HEK293 (cell line): Measurements from ENCODE around the gene JPH3.

Experiments
- ATF2 ChIP-seq: fragments of 450-650 bp; formaldehyde crosslinking; IDR thresholded peaks from 2 replicates; pipeline ENCODE4 v1.5.1; 2016; ENCODE audit warnings: missing biosample characterization, missing genetic modification characterization, low read depth
- BCL6B ChIP-seq: fragments of 450-650 bp; formaldehyde crosslinking; IDR thresholded peaks from 2 replicates; pipeline ENCODE4 v1.5.1; 2017; ENCODE audit warnings: missing biosample characterization, missing genetic modification characterization
- GLI2 ChIP-seq: fragments of 450-650 bp; formaldehyde crosslinking; IDR thresholded peaks from 2 replicates; pipeline ENCODE4; 2017; ENCODE audit warnings: missing biosample characterization, missing genetic modification characterization, low read depth, borderline replicate concordance
- INSM2 ChIP-seq: fragments of 450-650 bp; formaldehyde crosslinking; IDR thresholded peaks from 2 replicates; pipeline ENCODE4 v1.5.1; 2016; ENCODE audit warnings: missing biosample characterization, missing genetic modification characterization
- KLF16 ChIP-seq: fragments of 450-650 bp; formaldehyde crosslinking; IDR thresholded peaks from 2 replicates; pipeline ENCODE4 v1.5.1; 2017; ENCODE audit warnings: missing biosample characterization, missing genetic modification characterization
- OSR2 ChIP-seq: fragments of 450-650 bp; formaldehyde crosslinking; IDR thresholded peaks from 2 replicates; pipeline ENCODE4 v1.5.1; 2016; ENCODE audit warnings: missing biosample characterization, missing genetic modification characterization
- PRDM6 ChIP-seq: fragments of 450-650 bp; formaldehyde crosslinking; IDR thresholded peaks from 2 replicates; pipeline ENCODE4 v1.5.1; 2017; ENCODE audit warnings: missing biosample characterization, missing genetic modification characterization
- ZBTB20 ChIP-seq: fragments of 450-650 bp; formaldehyde crosslinking; IDR thresholded peaks from 2 replicates; pipeline ENCODE4 v1.5.1; 2016; ENCODE audit warnings: missing biosample characterization, missing genetic modification characterization
- ZBTB26 ChIP-seq: fragments of 450-650 bp; formaldehyde crosslinking; optimal IDR thresholded peaks from 2 replicates; pipeline ENCODE3; 2016; ENCODE audit warnings: missing biosample characterization, mild to moderate bottlenecking, missing genetic modification characterization
- ZFP41 ChIP-seq: fragments of 450-650 bp; formaldehyde crosslinking; IDR thresholded peaks from 2 replicates; pipeline ENCODE4 v1.5.1; 2016; ENCODE audit warnings: missing biosample characterization, missing genetic modification characterization, borderline replicate concordance
- ZNF169 ChIP-seq: fragments of 450-650 bp; formaldehyde crosslinking; IDR thresholded peaks from 2 replicates; pipeline ENCODE4 v1.5.1; 2016; ENCODE audit warnings: missing biosample characterization, missing genetic modification characterization
- ZNF311 ChIP-seq: fragments of 450-650 bp; formaldehyde crosslinking; IDR thresholded peaks from 2 replicates; pipeline ENCODE4 v1.5.1; 2017; ENCODE audit warnings: missing biosample characterization, missing genetic modification characterization, borderline replicate concordance
- ZNF324 ChIP-seq: fragments of 450-650 bp; formaldehyde crosslinking; IDR thresholded peaks from 2 replicates; pipeline ENCODE4 v1.5.1; 2016; ENCODE audit warnings: missing biosample characterization, missing genetic modification characterization
- ZNF350 ChIP-seq: fragments of 450-650 bp; formaldehyde crosslinking; IDR thresholded peaks from 2 replicates; pipeline ENCODE4 v1.5.0; 2017; ENCODE audit warnings: missing biosample characterization, mild to moderate bottlenecking, missing genetic modification characterization
- ZNF354C ChIP-seq: fragments of 450-650 bp; formaldehyde crosslinking; IDR thresholded peaks from 2 replicates; pipeline ENCODE4 v1.5.1; 2016; ENCODE audit warnings: missing biosample characterization, missing genetic modification characterization, low read depth, borderline replicate concordance
- ZNF521 ChIP-seq: fragments of 450-650 bp; formaldehyde crosslinking; IDR thresholded peaks from 2 replicates; pipeline ENCODE4 v1.5.1; 2017; ENCODE audit warnings: missing biosample characterization, mild to moderate bottlenecking, missing genetic modification characterization
- ZNF571 ChIP-seq: fragments of 450-650 bp; formaldehyde crosslinking; IDR thresholded peaks from 2 replicates; pipeline ENCODE4 v1.5.0; 2017; ENCODE audit warnings: missing biosample characterization, missing genetic modification characterization
- ZNF600 ChIP-seq: fragments of 450-650 bp; formaldehyde crosslinking; IDR thresholded peaks from 2 replicates; pipeline ENCODE4 v1.5.1; 2016; ENCODE audit warnings: missing biosample characterization, missing genetic modification characterization
- ZNF704 ChIP-seq: fragments of 450-650 bp; formaldehyde crosslinking; IDR thresholded peaks from 2 replicates; pipeline ENCODE4 v1.5.1; 2016; ENCODE audit warnings: missing biosample characterization, missing genetic modification characterization
- ZNF747 ChIP-seq: fragments of 450-650 bp; formaldehyde crosslinking; IDR thresholded peaks from 2 replicates; pipeline ENCODE4 v1.5.1; 2016; ENCODE audit warnings: missing biosample characterization, missing genetic modification characterization
- ZNF830 ChIP-seq: fragments of 450-650 bp; IDR thresholded peaks from 2 replicates; pipeline ENCODE4 v1.5.0; 2018; ENCODE audit warnings: missing biosample characterization, missing genetic modification characterization, low read depth, mild to moderate bottlenecking, moderate library complexity
- ZSCAN16 ChIP-seq: fragments of 450-650 bp; formaldehyde crosslinking; IDR thresholded peaks from 2 replicates; pipeline ENCODE4 v1.5.1; 2016; ENCODE audit warnings: missing biosample characterization, missing genetic modification characterization
- ZSCAN18 ChIP-seq: fragments of 450-650 bp; formaldehyde crosslinking; IDR thresholded peaks from 2 replicates; pipeline ENCODE4 v1.5.1; 2016; ENCODE audit warnings: missing biosample characterization, missing genetic modification characterization

The JPH3 gene

GRCh38 chr16:87597324-87597830, 4.9 kb upstream of the JPH3 start (continued):
- TF ChIP-seq ZNF600 (no peak), ZNF704 (tag by site-specific recombination) (no peak), ZFP41 (tag by site-specific recombination) (no peak), ATF2 (peak; percentile 86), ZNF830 (no peak), ZNF747 (tag by site-specific recombination) (peak; percentile 84; the same call in 1 of the 2 replicates), ZSCAN18 (tag by site-specific recombination) (peak; percentile 8; the same call in 1 of the 2 replicates), ZNF350 (tag by site-specific recombination) (no peak), PRDM6 (no peak), INSM2 (tag by site-specific recombination) (no peak), ZNF521 (peak; percentile 80; the same call in 1 of the 2 replicates), ZNF571 (tag by site-specific recombination) (peak; percentile 46; the same call in 1 of the 2 replicates), BCL6B (tag by site-specific recombination) (no peak), KLF16 (tag by site-specific recombination) (peak; percentile 38; the same call in 1 of the 2 replicates), ZSCAN16 (tag by site-specific recombination) (peak; percentile 6; the same call in 1 of the 2 replicates), ZBTB20 (tag by site-specific recombination) (peak; percentile 41; the same call in 1 of the 2 replicates), ZBTB26 (tag by site-specific recombination) (no peak), ZNF354C (tag by site-specific recombination) (no peak), OSR2 (tag by site-specific recombination) (no peak), ZNF324 (0 out of 2 replicates have a peak, but pooled peaks have one; percentile 37), ZNF311 (tag by site-specific recombination) (peak; percentile 93; the same call in 1 of the 2 replicates), ZNF169 (tag by site-specific recombination) (peak; percentile 18), GLI2 (tag by site-specific recombination) (no peak)
